GM20431 (cell line): ENCODE data around the gene KLHL6.
"Not testable (repeated sequence)": the region's sequence is repeated elsewhere in the genome, so short reads cannot be mapped to it uniquely, and the experiment has no call there.

ENCODE experiments used
- in situ Hi-C: fragments of 300-500 bp; cut with MseI, MboI; formaldehyde crosslinking; loops from one replicate; pipeline ENCODE4 v1.15.0; 2020; ENCODE audit warnings: low sequenced_read_pairs; ENCODE audit not compliant: unreplicated experiment

Gene KLHL6

DNA sequence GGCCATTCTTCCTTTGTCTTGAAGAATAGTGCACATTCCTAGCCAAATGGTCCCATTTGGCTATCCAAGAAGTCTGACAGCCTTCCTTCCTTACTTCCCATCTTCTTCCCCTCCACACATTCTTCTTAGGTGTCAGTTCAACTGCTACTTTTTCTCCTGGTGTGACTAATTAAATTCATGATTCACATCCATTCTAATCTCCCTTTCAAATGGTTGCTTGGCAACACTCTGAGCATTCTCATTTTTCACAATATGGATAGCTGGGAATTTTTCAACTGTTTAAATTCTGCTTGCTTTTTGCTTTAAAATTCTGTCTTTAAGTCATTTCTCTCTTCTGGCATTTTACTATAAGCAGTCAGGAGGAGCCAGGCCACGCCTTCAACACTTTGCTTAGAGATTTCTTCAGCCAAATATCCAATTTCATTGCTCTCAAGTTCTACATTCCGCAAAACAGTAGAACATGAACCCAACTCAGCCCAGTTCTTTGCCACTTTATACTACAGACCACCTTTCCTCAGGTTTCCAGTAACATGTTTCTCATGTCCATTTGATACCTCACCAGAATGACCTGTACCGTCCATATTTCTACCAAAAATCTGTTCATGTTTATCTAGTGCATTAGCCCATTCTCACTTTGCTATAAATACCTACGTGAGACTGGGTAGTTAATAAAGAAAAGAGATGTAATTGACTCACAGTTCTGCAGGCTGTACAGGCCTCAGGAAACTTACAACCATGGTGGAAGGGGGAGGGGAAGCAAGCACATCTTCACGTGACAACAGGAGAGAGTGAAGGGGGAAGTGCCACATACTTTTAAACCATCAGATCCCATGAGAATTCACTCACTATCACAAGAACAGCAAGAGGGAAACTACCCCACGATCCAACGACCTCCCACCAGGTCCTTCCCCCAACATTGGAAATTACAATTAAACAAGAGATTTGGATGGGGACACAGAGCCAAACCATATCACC, 95.1 kb downstream of the KLHL6 start:
- in situ Hi-C loops: loop anchor here (25.0 kb wide), 1 partner anchor 302 kb away; no protein-coding TSS in a partner anchor

DNA sequence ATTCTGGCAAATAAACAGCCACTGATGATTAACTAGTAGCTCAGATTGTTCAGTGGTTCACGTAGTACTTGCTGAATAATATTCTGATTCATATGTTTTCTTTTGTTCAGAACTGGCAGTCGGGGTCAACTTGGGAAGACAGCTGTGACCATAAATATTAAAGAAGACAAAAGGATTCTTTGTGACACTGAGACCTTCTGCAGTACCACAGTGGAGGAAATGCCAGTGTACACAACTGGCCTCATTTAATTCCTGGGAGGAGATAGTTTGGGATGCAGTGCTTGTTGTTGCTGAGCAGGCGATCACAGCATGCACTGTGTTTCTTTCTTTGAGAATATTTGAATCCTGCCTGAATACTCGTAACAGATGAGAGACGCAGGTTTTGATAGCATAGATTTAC, 100.4 kb downstream of the KLHL6 start:
- in situ Hi-C loops: loop anchor here (25.0 kb wide), 1 partner anchor 307 kb away; no protein-coding TSS in a partner anchor

DNA sequence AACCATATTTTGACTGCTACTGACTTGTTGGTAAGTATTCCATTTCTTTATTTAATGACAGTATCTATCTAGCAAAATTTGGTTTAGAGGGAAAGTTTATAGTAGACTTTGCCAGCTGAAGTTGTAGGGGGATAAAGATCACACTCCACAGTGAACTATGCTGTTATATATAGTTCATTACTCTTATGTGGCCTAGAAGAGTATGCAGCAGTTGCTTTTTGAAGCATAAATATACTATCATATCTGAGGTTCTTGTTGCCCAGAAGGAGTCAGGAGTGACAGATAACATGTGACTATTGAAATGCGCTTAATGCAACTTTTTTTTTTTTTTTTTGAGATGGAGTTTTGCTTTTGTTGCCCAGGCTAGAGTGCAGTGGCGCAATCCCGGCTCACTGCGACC, 101.4 kb downstream of the KLHL6 start:
- in situ Hi-C loops: loop anchor here (25.0 kb wide), 1 partner anchor 308 kb away; no protein-coding TSS in a partner anchor

DNA sequence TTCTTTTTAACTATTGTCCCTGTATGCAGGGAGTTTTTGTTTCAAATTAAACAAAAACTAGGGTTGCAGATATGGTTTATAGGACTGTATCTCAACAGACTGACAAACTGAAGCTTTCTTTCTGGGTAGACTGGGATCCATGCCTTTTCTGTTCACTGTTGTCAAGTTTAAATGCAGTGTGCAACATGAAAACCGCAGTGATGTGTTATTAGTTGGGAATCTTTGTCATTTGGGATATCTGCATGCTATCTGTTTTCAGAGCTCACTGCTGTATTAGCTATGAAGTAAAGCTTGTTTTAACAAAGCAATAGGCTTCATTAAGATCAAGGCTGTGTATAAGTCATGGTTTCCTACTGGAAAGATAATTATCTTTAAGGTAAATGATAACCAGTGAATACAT, 105.7 kb downstream of the KLHL6 start:
- in situ Hi-C loops: loop anchor here (25.0 kb wide), 1 partner anchor 313 kb away; no protein-coding TSS in a partner anchor

DNA sequence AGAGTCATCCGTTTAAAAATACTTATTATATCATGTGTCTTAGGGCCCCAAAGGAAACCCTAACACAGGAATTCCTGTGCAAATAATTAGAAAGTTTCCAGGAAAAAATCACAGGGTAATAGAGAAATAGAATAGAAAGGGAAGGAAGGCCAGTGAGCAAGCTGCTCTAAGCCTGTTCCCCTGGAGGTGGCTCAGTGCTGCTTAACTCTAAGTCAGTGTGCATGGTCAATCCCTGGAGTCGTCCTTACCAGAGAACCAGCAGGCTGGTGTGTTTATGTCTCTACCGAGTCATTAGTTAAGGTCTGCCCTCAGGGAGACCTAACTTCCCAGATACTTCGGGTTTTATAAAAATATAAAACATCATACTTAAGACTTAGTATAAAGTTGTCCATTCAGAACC, 106.1 kb downstream of the KLHL6 start:
- in situ Hi-C loops: no loop called here

DNA sequence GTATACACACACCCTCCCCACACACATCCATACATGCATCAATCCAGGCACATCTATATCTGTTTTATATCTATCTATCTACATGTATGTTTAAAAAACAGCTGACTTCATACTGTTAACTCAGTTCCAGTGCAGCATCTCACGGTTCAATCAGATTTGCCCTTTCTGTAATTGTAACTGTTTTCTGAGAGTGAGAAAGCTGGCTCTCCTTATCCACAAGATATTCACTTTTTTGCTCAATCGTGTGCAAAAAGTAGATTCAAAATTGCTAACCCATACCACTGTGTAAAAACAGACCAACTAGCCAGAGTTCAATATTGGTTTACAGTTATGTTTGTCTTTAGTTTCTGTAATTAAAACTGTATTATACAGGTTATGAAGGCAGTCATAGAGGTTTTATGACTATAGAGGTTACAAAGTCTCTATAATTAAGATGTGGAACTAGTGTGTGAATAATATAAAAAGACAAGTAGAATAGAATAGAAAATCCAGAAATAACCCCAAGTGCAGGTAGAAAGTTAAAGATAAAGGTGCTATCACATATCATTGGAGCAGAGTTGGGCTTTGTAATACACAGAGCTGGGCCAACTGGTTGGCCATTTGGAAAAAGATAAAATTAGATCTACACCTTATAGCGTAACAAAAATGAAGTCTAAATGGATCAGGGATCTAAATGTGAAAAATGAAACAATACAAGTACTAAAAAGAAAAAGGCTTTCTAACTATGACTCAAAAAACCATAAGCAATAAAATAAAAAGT, 107.0 kb downstream of the KLHL6 start:
- in situ Hi-C loops: no loop called here

DNA sequence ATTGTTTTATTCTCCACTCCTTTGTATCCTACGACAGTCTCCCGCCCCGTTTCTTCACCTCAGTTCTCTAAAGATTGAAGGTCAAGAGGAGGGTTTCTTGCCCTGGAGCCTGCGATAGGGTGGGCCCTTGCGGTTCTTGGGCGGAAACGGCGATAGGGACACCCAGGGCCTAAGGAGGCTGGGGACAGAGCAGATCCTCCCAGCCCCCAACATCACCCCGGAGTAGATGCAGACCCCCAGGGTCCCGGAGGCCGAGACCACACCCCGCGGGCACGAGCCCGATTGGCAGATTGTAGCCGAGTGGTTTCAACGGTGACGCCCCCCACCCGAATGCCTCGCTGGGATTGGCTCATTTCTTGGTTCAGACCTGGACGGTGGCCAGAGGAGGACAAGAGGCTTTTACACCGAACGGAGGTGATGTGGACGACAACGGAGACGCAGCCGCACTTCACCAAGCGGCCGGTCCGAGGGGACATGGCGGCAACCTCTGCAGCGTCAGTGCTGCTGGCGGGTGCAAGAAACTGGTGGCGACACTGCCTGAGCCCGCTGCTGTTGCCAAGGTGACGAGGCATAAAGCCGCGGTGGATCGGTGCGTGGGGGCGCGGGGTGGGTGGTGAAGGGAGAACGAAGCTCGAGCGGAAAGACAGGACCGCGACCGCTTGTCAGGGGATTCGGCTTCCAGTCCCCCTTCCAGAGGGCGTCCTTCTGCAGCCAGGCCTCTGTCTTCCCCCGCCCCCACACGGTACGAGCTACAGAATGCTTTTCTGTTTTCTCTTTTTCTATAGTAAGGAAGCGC, 108.1 kb downstream of the KLHL6 start:
- in situ Hi-C loops: no loop called here

DNA sequence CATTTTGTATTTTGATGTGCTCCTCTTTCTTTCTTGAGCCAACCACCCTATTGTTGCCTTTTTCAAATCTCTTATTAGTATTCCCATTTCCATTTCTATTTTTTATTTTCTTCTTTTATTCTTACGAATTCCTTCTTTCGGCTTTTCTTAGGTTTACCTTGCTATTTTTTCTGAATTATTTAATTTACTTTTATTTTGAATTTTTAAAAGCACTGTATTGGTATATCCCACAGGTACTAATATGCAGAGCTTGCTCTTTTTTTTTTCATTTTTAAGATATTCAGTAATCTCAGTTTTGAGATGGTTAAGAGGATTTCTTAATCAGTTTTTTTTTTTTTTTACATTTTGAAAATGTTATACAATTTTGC, 108.7 kb downstream of the KLHL6 start:
- in situ Hi-C loops: no loop called here

DNA sequence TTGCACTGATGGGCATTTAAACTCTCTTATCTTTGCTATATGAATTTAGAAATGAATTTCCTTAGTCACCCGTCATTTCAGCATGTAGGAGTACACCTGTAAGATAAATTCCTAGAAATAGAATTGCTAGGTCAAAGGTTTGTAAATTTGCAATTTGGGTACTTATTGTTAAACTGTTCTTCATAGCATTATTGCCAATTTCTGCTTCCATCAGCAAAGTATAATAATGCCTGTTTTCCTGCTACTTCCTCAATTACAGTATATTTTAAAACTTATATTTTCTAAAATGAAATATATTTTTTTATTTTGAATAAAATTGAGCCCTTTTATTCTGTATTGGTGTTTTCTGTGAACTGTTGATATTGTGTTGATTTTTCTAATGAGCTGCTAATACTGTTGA, 110.8 kb downstream of the KLHL6 start:
- in situ Hi-C loops: no loop called here

DNA sequence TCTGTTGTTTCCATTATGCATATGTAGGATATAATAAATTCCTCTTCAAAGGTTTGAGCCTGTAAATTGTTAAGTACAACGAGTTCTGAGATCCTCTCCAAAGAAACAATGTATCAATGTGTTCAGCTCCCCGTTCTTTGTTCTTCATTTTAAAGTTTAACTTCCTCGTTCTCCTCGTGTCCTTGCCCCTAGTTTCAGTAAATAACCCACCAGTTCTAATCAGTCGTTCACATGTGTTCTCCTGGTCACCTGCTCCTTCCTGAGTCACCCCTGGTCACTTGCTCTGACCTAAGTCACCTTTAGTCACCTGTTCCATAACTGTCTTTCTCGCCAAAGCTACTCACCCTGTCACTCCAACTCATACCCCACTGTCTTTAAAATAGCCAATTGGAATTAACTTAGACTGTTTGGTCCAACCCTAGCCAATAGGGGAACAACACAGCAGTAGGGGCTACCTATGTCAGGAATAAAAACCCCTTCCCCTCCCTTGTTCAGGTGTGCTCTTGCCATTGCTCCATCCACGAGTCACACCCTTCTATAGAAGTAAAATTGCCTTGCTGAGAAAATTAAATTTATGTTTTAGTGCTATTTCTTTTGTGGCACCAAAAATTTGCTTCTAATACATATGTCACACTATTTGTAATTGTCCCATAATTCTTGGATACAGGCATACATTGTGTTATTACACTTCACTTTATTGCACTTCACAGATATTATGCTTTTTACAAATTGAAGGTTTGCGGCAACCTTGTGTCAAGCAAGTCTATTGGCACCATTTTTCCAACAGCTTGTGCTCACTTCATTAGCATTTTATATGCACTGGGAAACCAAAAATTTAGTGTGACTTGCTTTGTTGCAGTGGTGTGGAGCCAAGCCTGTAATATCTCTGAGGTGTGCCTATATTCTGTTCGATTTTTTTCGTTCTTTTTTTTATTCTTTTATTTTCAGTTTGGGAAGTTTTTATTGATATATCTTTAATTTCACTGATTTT, 111.8 kb downstream of the KLHL6 start:
- in situ Hi-C loops: no loop called here

DNA sequence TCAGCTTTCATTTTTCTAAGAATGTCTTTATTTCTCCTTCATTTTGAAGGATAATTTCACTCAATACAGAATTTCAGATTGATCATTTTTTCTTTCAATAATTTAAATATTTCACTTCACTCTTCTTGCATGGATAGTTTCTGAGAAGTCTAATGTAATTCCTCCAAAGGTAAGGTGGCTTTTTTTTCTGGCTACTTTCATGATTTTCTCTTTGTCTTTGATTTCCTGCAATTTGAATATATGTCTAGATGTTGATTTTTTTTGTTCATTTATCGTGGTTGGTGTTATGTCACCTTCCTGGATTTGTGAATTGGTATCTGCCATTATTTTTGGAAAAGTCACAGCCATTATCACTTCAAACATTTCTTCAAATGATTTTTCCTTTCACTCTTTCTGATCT, 112.5 kb downstream of the KLHL6 start:
- in situ Hi-C loops: no loop called here

DNA sequence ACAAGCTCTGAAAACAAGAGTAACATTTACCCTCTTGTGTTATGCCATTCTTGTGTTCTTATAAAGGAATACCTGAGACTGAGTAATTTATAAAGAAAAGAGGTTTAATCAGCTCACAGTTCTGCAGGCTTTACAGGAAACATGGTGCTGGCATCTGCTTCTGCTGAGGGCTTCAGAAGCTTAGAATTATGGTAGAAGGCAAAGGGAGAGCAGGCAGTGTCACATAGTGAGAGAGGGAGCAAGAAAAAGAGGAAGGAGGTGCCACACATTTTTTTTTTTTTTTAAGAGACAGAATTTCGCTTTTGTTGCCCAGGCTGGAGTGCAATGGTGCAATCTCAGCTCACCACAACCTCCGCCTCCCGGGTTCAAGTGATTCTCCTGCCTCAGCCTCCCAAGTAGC, 115.0 kb downstream of the KLHL6 start:
- in situ Hi-C loops: not testable (repeated sequence)

DNA sequence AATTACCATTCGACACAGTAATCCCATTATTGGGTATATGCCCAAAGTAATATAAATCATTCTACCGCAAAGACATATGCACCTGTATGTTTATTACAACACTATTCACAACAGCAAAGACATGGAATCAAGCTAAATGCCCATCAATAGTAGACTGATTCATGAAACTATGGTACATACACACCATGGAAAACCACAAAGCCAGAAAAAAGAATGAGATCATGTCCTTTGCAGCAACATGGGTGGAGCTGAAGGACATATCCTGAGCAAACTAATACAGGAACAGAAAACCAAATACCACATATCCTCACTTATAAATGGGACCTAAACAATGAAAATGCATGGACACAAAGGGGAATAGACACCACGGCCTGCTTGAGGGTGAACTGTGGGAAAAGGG, 116.0 kb downstream of the KLHL6 start:
- in situ Hi-C loops: no loop called here

DNA sequence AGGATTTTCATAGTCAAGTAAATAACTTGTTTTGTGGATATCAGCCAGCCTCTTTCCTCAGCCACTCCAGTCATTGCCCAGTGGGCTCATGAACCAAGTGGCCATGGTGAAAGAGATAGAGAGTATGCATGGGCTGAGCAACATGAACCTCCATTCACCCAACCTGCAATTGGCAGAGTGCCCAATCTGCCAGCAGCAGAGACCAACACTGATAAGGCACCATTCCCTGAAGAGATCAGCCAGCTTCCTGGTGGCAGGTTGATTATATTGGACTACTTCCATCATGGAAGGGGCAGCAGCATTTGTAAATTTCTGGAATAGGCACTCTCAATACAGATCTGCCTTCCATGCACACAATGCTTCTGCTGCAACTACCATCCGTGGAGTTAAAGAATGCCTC, 116.8 kb downstream of the KLHL6 start:
- in situ Hi-C loops: no loop called here

DNA sequence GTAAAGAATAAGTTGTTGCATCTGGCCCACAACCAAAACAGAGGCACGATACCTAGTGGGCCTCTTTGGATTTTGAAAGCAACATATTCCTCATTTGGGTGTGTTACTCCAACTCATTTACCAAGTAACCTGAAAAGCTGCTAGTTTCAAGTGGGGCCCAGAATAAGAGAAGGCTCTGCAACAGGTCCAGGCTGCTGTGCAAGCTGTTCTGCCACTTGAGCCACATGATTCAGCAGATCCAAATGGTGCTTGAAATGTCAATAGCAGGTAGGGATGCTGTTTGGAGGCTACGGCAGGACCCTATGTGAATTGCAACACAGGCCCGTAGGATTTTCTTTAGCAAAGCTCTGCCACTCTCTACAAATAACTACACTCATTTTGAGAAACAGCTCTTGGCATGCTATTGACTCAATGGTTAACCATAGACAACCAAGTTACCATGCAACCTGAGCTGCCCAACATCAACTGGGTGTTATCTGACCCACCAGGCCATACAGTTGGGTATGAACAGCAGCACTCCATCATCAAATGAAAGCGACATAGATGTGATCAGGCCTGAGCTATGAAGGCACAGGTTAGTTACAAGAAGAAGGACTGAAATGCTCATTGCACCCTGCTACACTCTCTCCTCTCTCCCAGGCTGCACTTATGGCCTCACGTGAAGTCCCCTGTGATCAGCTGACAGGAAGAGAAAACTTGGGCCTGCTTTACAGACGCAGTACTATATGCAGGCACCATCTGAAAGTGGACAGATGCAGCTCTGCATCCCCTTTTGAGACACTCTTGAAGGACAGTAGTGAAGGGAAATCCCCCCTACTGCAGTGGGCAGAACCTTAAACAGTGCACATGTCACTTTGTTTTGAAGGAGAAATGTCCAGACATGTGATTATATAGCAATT, 117.6 kb downstream of the KLHL6 start:
- in situ Hi-C loops: no loop called here
